Naive thymus-derived CD4-positive, alpha-beta T cell (primary cell): ENCODE data around the gene PBX1. TPM values are rescaled to one million over a fixed set of nuclear protein-coding genes. Genes with fewer than 3 reads are reported as not detected.

Experiments used
- ATAC-seq: fragments of 150-1000 bp; cut with Tn5 transposase; 2 replicates; pipeline ENCODE4 v1.10.0; 2021; ENCODE audit warnings: mild to moderate bottlenecking, moderate library complexity
- CTCF ChIA-PET: fragments of 350-600 bp; sonication (Branson Sonifier 250); formaldehyde crosslinking; loops from one replicate; lab custom pipeline; 2021; ENCODE audit warnings: antibody characterized with exemption; lab: Charles Lee
- POLR2A ChIA-PET: fragments of 350-600 bp; sonication (Branson Sonifier 250); formaldehyde crosslinking; loops from one replicate; lab custom pipeline; 2021; ENCODE audit warnings: antibody characterized with exemption, inconsistent platforms; lab: Charles Lee
- DNase-seq, 9 donors: peaks; one replicate each; pipeline versions ENCODE4 v3.0.0 to v3.0.0-alpha.2; 2020 to 2022; ENCODE audit warnings: mixed read lengths in 1 of 9
- H3K27ac ChIP-seq: one replicate; pipeline ENCODE4 v1.7.0; 2013; ENCODE audit warnings: mild to moderate bottlenecking, low read depth, low read length, moderate library complexity
- H3K27me3 ChIP-seq, 2 donors: one replicate each; pipeline ENCODE4 v1.7.0; 2013; ENCODE audit warnings: low read length in 2 of 2, mild to moderate bottlenecking in 2 of 2, moderate library complexity in 2 of 2; ENCODE audit not compliant: control insufficient read depth in 2 of 2, insufficient read depth in 2 of 2
- H3K36me3 ChIP-seq, 3 experiments: 1 replicate in 2 of 3; 2 replicates in 1 of 3; pipeline ENCODE4 v1.7.0; 2013; ENCODE audit warnings: low read length in 3 of 3, mild to moderate bottlenecking in 3 of 3, moderate library complexity in 1 of 3; ENCODE audit not compliant: insufficient read depth in 3 of 3, control insufficient read depth in 2 of 3
- H3K4me1 ChIP-seq, 2 donors: one replicate each; pipeline ENCODE4 v1.7.0; 2013; ENCODE audit warnings: low read length in 2 of 2, mild to moderate bottlenecking in 2 of 2, moderate library complexity in 1 of 2; ENCODE audit not compliant: control insufficient read depth in 2 of 2, insufficient read depth in 2 of 2
- H3K4me3 ChIP-seq: 2 replicates; pipeline ENCODE4 v1.7.0; 2013; ENCODE audit warnings: mild to moderate bottlenecking, low read length
- H3K9me3 ChIP-seq, 3 experiments: 1 replicate in 2 of 3; 2 replicates in 1 of 3; pipeline ENCODE4 v1.7.0; 2013; ENCODE audit warnings: low read length in 3 of 3; ENCODE audit not compliant: control insufficient read depth in 2 of 3
- H3K27ac Mint-ChIP-seq, 9 donors: one replicate each; pipeline ENCODE4 v1.8.0; 2020 to 2022; ENCODE audit warnings: mixed read lengths in 9 of 9, mild to moderate bottlenecking in 8 of 9, moderate library complexity in 5 of 9, inconsistent platforms in 2 of 9
- H3K27me3 Mint-ChIP-seq, 5 donors: one replicate each; pipeline ENCODE4 v1.8.0; 2021 to 2022; ENCODE audit warnings: mixed read lengths in 5 of 5, mild to moderate bottlenecking in 1 of 5
- H3K36me3 Mint-ChIP-seq, 5 donors: one replicate each; pipeline ENCODE4 v1.8.0; 2020 to 2022; ENCODE audit warnings: mixed read lengths in 5 of 5, mild to moderate bottlenecking in 3 of 5, inconsistent platforms in 1 of 5
- H3K4me1 Mint-ChIP-seq, 7 donors: one replicate each; pipeline ENCODE4 v1.8.0; 2020 to 2022; ENCODE audit warnings: mixed read lengths in 7 of 7, mild to moderate bottlenecking in 3 of 7, inconsistent platforms in 1 of 7
- H3K4me3 Mint-ChIP-seq, 10 donors: one replicate each; pipeline ENCODE4 v1.8.0; 2020 to 2022; ENCODE audit warnings: mild to moderate bottlenecking in 10 of 10, mixed read lengths in 10 of 10, moderate library complexity in 6 of 10, inconsistent platforms in 2 of 10
- H3K9me3 Mint-ChIP-seq, 11 donors: one replicate each; pipeline ENCODE4 v1.8.0; 2020 to 2022; ENCODE audit warnings: mixed read lengths in 11 of 11, mild to moderate bottlenecking in 4 of 11, inconsistent platforms in 1 of 11, moderate library complexity in 1 of 11
- intact Hi-C, 2 donors: fragments of 100-400 bp; cut with micrococcal nuclease; formaldehyde crosslinking; loops; one replicate each; pipeline ENCODE4 v1.15.1; 2023
- polyA plus RNA-seq, 2 donors: library from polyadenylated mRNA; unstranded; fragments of 300-500 nt; fragmentation: Illumina TruSeq; gene quantifications; one replicate each; pipeline ENCODE4 v1.2.3, GENCODE V29; 2021
- total RNA-seq, 6 experiments: library from RNA in 5 of 6; stranded (reverse) in 5 of 6; gene quantifications; 1 replicate in 5 of 6; 2 replicates in 1 of 6; pipeline ENCODE4 v1.2.3 and lab custom pipeline; 2021 to 2026

The PBX1 gene
- total and polyA plus RNA-seq, 7 experiments from 2014 or later = 0.02 to 2.9 (median 1.7) TPM; not detected in 1

GRCh38 chr1:164753521-164754077, 194.6 kb downstream of the PBX1 start:
- intact Hi-C loops = no loop called here
- Histone ChIP-seq H3K27me3 (no peaks in the 10 kb centered on the region), H3K9me3 (no peaks in the 10 kb centered on the region), H3K4me1 (no peaks in the 10 kb centered on the region), H3K36me3 (no peaks in the 10 kb centered on the region), H3K27ac (no peak overlapping the region), H3K4me3 (no peak overlapping the region)
- Mint-ChIP-seq H3K4me1 (no peaks in the 10 kb centered on the region), H3K36me3 (peaks cover 0 to 3% (median 0%) of the 10 kb centered on the region in 5 donors), H3K27ac (no peak overlapping the region), H3K4me3 (no peak overlapping the region), H3K27me3 (peaks cover 0 to 12% (median 8%) of the 10 kb centered on the region in 5 donors), H3K9me3 (peaks cover 0 to 7% (median 0%) of the 10 kb centered on the region in 11 donors)
- DNase-seq (no peak), ATAC-seq (no peak)
- ChIA-PET POLR2A (interaction anchor here (0.7 kb wide), 1 partner anchor 118 kb away, joined by 3 read pairs; no protein-coding TSS in a partner anchor), CTCF (no interaction called here)

- Mint-ChIP-seq H3K9me3 (peaks cover 0 to 7% (median 0%) of the 10 kb centered on the region in 11 donors), H3K36me3 (peaks cover 0 to 3% (median 0%) of the 10 kb centered on the region in 5 donors), H3K27me3 (peaks cover 0 to 12% (median 8%) of the 10 kb centered on the region in 5 donors), H3K4me1 (no peaks in the 10 kb centered on the region), H3K27ac (no peak overlapping the region), H3K4me3 (no peak overlapping the region)
- no peak overlapping the region for H3K27ac ChIP-seq
- DNase-seq (no peak), ATAC-seq (no peak)
- H3K4me3 ChIP-seq = no peak overlapping the region
- POLR2A ChIA-PET = interaction anchor here (0.7 kb wide), 1 partner anchor 118 kb away, joined by 3 read pairs; no protein-coding TSS in a partner anchor
- H3K27me3 ChIP-seq = no peaks in the 10 kb centered on the region
- no peaks in the 10 kb centered on the region for H3K4me1 ChIP-seq
- no peaks in the 10 kb centered on the region for H3K9me3 ChIP-seq
- H3K36me3 ChIP-seq = no peaks in the 10 kb centered on the region
- CTCF ChIA-PET = no interaction called here
- intact Hi-C loops = no loop called here
Observed at GRCh38 chr1:164754088-164754600, 195.2 kb downstream of the PBX1 start.

- Mint-ChIP-seq H3K9me3 (peaks cover 0 to 7% (median 0%) of the 10 kb centered on the region in 11 donors), H3K27ac (no peak overlapping the region)
Observed at GRCh38 chr1:164755690-164756089, 196.7 kb downstream of the PBX1 start.

GRCh38 chr1:164756741-164757140, 197.8 kb downstream of the PBX1 start:
- no peaks in the 10 kb centered on the region for H3K36me3 ChIP-seq
- no peaks in the 10 kb centered on the region for H3K4me1 Mint-ChIP-seq
- intact Hi-C loops = no loop called here
- no peaks in the 10 kb centered on the region for H3K4me1 ChIP-seq
- CTCF ChIA-PET = no interaction called here
- DNase-seq (no peak), ATAC-seq (no peak)
- H3K27ac ChIP-seq = no peak overlapping the region
- peaks cover 0 to 3% (median 0%) of the 10 kb centered on the region in 5 donors for H3K36me3 Mint-ChIP-seq
- H3K4me3 Mint-ChIP-seq = no peak overlapping the region
- H3K9me3 Mint-ChIP-seq = peaks cover 0 to 7% (median 0%) of the 10 kb centered on the region in 11 donors
- H3K27me3 Mint-ChIP-seq = peaks cover 0 to 12% (median 5%) of the 10 kb centered on the region in 5 donors
- no peaks in the 10 kb centered on the region for H3K27me3 ChIP-seq
- POLR2A ChIA-PET = no interaction called here
- H3K4me3 ChIP-seq = no peak overlapping the region
- no peaks in the 10 kb centered on the region for H3K9me3 ChIP-seq
- H3K27ac Mint-ChIP-seq = no peak overlapping the region

More at GRCh38 chr1:164755690-164756089, 196.7 kb downstream of the PBX1 start:
- intact Hi-C loops = no loop called here
- ATAC-seq = no peak
- ChIA-PET CTCF (interaction anchor here (0.6 kb wide), 1 partner anchor 1777 kb away, joined by 3 read pairs; no protein-coding TSS in a partner anchor), POLR2A (no interaction called here)
- no peaks in the 10 kb centered on the region for H3K4me1 ChIP-seq
- H3K27ac ChIP-seq = no peak overlapping the region
- peaks cover 0 to 12% (median 5%) of the 10 kb centered on the region in 5 donors for H3K27me3 Mint-ChIP-seq
- no peak overlapping the region for H3K4me3 Mint-ChIP-seq
- no peak for DNase-seq
- H3K4me1 Mint-ChIP-seq = no peaks in the 10 kb centered on the region
- H3K36me3 Mint-ChIP-seq = peaks cover 0 to 3% (median 0%) of the 10 kb centered on the region in 5 donors
- no peaks in the 10 kb centered on the region for H3K27me3 ChIP-seq
- no peaks in the 10 kb centered on the region for H3K36me3 ChIP-seq
- no peak overlapping the region for H3K4me3 ChIP-seq
- H3K9me3 ChIP-seq = no peaks in the 10 kb centered on the region

GRCh38 chr1:164757625-164758024, 198.6 kb downstream of the PBX1 start:
- Mint-ChIP-seq H3K36me3 (peaks cover 0 to 3% (median 0%) of the 10 kb centered on the region in 5 donors), H3K4me1 (no peaks in the 10 kb centered on the region), H3K4me3 (no peak overlapping the region), H3K9me3 (peaks cover 0 to 7% (median 0%) of the 10 kb centered on the region in 11 donors), H3K27ac (no peak overlapping the region), H3K27me3 (peaks cover 0 to 12% (median 2%) of the 10 kb centered on the region in 5 donors)
- Histone ChIP-seq H3K36me3 (no peaks in the 10 kb centered on the region), H3K4me3 (no peak overlapping the region), H3K9me3 (no peaks in the 10 kb centered on the region), H3K27me3 (no peaks in the 10 kb centered on the region), H3K4me1 (no peaks in the 10 kb centered on the region), H3K27ac (no peak overlapping the region)
- ATAC-seq (no peak), DNase-seq (no peak)
- intact Hi-C loops = no loop called here
- CTCF ChIA-PET = no interaction called here
- POLR2A ChIA-PET = no interaction called here

GRCh38 chr1:164759144-164759920, 200.3 kb downstream of the PBX1 start:
- Mint-ChIP-seq H3K27me3 (peaks cover 0 to under 1% (median 0%) of the 10 kb centered on the region in 5 donors), H3K36me3 (peaks cover 0 to 2% (median 0%) of the 10 kb centered on the region in 5 donors), H3K9me3 (peaks cover 0 to 7% (median 0%) of the 10 kb centered on the region in 11 donors), H3K4me3 (no peak overlapping the region), H3K4me1 (no peaks in the 10 kb centered on the region), H3K27ac (no peak overlapping the region)
- Histone ChIP-seq H3K27me3 (no peaks in the 10 kb centered on the region), H3K9me3 (no peaks in the 10 kb centered on the region), H3K27ac (no peak overlapping the region), H3K36me3 (no peaks in the 10 kb centered on the region), H3K4me1 (no peaks in the 10 kb centered on the region), H3K4me3 (no peak overlapping the region)
- ATAC-seq = no peak
- no peak for DNase-seq
- ChIA-PET CTCF (interaction anchor here (1.1 kb wide), 1 partner anchor 9 kb away, joined by 3 read pairs; no protein-coding TSS in a partner anchor), POLR2A (no interaction called here)
- intact Hi-C loops = no loop called here
